CD4-positive, CD25-positive, alpha-beta regulatory T cell (primary cell): ENCODE data around the gene CYP26A1. TPM values are rescaled to one million over a fixed set of nuclear protein-coding genes. Genes with fewer than 3 reads are reported as not detected.

ENCODE experiments used
- ATAC-seq, 2 donors: fragments of 150-1000 bp; cut with Tn5 transposase; one replicate each; pipeline ENCODE4 v1.10.0; 2021; ENCODE audit warnings: low read depth in 2 of 2, moderate number of reproducible peaks in 2 of 2, moderate library complexity in 1 of 2
- DNase-seq, 3 donors: peaks; one replicate each; pipeline versions ENCODE4 v3.0.0 to v3.0.0-alpha.2; 2012 to 2022; ENCODE audit warnings: mixed read lengths in 1 of 3
- H3K27ac ChIP-seq: one replicate; pipeline ENCODE4 v1.7.0; 2013; ENCODE audit warnings: mild to moderate bottlenecking, low read length; ENCODE audit not compliant: insufficient read depth, poor library complexity, severe bottlenecking
- H3K27me3 ChIP-seq: one replicate; pipeline ENCODE4 v1.7.0; 2013; ENCODE audit warnings: low read length; ENCODE audit not compliant: control insufficient read depth, insufficient read depth
- H3K36me3 ChIP-seq: one replicate; pipeline ENCODE4 v1.7.0; 2013; ENCODE audit warnings: mild to moderate bottlenecking, low read length, moderate library complexity; ENCODE audit not compliant: control insufficient read depth, insufficient read depth
- H3K4me1 ChIP-seq: 2 replicates; pipeline ENCODE4 v1.7.0; 2013; ENCODE audit warnings: mild to moderate bottlenecking, low read length; ENCODE audit not compliant: insufficient read depth, control insufficient read depth, poor library complexity, severe bottlenecking
- H3K4me3 ChIP-seq: one replicate; pipeline ENCODE4 v1.7.0; 2013; ENCODE audit warnings: low read depth, mild to moderate bottlenecking, low read length, moderate library complexity
- H3K9me3 ChIP-seq, 2 experiments: 1 replicate in 1 of 2; 2 replicates in 1 of 2; pipeline ENCODE4 v1.7.0; 2013; ENCODE audit warnings: low read length in 2 of 2, mild to moderate bottlenecking in 1 of 2, moderate library complexity in 1 of 2; ENCODE audit not compliant: control insufficient read depth in 2 of 2
- H3K27ac Mint-ChIP-seq, 3 donors: one replicate each; pipeline ENCODE4 v1.8.0; 2020 to 2022; ENCODE audit warnings: mild to moderate bottlenecking in 3 of 3, mixed read lengths in 3 of 3, moderate library complexity in 2 of 3
- H3K27me3 Mint-ChIP-seq: one replicate; pipeline ENCODE4 v1.8.0; 2022; ENCODE audit warnings: mild to moderate bottlenecking, mixed read lengths
- H3K36me3 Mint-ChIP-seq: one replicate; pipeline ENCODE4 v1.8.0; 2020; ENCODE audit warnings: mixed read lengths
- H3K4me1 Mint-ChIP-seq, 4 donors: one replicate each; pipeline ENCODE4 v1.8.0; 2020 to 2022; ENCODE audit warnings: mixed read lengths in 4 of 4, mild to moderate bottlenecking in 1 of 4
- H3K4me3 Mint-ChIP-seq, 4 donors: one replicate each; pipeline ENCODE4 v1.8.0; 2020 to 2022; ENCODE audit warnings: mild to moderate bottlenecking in 4 of 4, mixed read lengths in 4 of 4, moderate library complexity in 3 of 4
- H3K9me3 Mint-ChIP-seq, 7 donors: one replicate each; pipeline ENCODE4 v1.8.0; 2020 to 2022; ENCODE audit warnings: mixed read lengths in 7 of 7, mild to moderate bottlenecking in 3 of 7, moderate library complexity in 2 of 7
- polyA plus RNA-seq, 4 donors: library from polyadenylated mRNA; unstranded; fragments of 300-500 nt; fragmentation: Illumina TruSeq; gene quantifications; one replicate each; pipeline ENCODE4 v1.2.3, GENCODE V29; 2021
- total RNA-seq: library from RNA; stranded (reverse); gene quantifications from one replicate; pipeline ENCODE4 v1.2.3, GENCODE V29; 2022

Gene CYP26A1
- total and polyA plus RNA-seq, 5 donors from 2014 or later = not detected

DNA sequence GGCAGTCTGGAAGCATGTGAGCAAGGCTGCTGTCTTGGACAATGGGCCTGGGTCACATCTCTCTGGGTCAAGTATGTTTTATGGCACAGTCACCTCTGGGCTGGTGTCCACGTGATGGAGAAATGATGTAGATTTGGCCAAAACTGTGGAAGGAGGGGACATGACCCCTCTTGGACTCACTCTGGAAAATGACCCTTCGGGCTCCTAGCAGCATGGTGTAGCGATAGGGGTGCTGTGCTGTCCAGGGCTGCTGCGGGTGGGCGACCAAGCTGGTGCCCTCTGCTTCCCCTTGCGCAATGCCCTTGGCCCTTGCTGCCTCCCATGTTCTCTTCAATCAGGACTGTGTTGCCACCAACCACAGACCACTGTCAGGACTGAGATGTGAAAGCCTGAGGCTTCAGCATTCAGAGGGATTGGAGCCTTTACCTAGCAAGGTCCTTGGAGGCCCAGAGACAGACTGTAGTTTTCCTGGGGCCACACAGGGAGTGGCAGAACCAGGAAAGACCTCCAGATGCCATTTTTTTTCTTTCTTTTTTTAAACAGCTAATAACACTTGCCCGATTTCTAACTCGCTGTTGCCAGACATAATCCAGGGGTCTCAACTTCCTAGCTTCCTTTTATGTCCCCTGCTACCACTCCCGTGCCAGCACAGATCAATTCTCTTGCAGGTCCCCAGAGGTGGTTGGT lies 6.1 kb downstream of the CYP26A1 start:
- Histone ChIP-seq H3K27me3 (peaks cover 14% of the 10 kb centered on the region), H3K9me3 (no peaks in the 10 kb centered on the region), H3K4me3 (no peak overlapping the region), H3K4me1 (peaks cover 6% of the 10 kb centered on the region), H3K27ac (no peak overlapping the region), H3K36me3 (no peaks in the 10 kb centered on the region)
- Mint-ChIP-seq H3K27ac (peak overlapping the region in 1 of 3 donors; percentile 14), H3K27me3 (peaks cover 71% of the 10 kb centered on the region), H3K9me3 (peaks cover 0 to 2% (median 0%) of the 10 kb centered on the region in 7 donors), H3K4me1 (peaks cover 0 to 13% (median 8%) of the 10 kb centered on the region in 4 donors), H3K36me3 (no peaks in the 10 kb centered on the region), H3K4me3 (no peak overlapping the region)
- no peak for ATAC-seq
- DNase-seq = no peak

DNA sequence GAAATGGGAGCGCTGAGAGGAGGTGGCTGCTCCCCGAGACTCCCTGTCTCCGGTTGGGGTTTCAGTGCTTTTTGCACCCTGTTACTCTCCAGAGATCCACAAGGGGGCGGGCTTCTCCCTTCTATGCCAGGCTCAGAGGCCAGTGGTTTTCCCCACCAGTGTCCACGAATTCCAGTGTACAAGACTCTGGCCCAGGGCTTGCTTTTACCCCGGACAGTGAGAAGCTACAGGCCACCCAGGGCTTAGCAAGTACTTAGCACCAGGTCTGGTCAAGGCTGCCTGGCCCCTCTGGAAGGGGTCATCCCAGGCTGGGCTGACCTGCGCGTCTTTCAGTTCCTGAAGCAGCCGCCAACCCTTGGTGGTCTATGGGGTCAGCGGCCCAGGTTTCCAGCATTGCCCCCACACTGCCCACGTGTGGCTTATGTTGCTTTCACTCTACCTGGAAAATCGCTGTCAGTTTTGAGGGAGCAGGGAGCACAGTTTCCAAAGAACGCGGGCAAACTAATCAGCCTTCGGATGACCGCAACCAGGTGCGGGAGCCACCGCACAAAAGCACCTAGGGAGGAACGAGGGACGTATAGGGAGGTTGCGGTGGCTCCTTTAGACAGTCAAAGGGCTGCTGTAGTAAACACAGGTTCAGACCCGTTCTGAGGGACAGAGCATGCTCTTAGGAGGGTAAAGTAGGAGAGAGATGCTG lies 6.8 kb downstream of the CYP26A1 start:
- DNase-seq = peak; percentile 31 to 47 (median 43)
- Mint-ChIP-seq H3K36me3 (no peaks in the 10 kb centered on the region), H3K9me3 (peaks cover 0 to 2% (median 0%) of the 10 kb centered on the region in 7 donors), H3K4me3 (no peak overlapping the region), H3K4me1 (peaks cover 0 to 12% (median 5%) of the 10 kb centered on the region in 4 donors), H3K27ac (no peak overlapping the region), H3K27me3 (peaks cover 64% of the 10 kb centered on the region)
- Histone ChIP-seq H3K9me3 (no peaks in the 10 kb centered on the region), H3K4me1 (peaks cover 4% of the 10 kb centered on the region), H3K27ac (no peak overlapping the region), H3K36me3 (no peaks in the 10 kb centered on the region), H3K4me3 (no peak overlapping the region), H3K27me3 (peaks cover 14% of the 10 kb centered on the region)
- peak; percentile 45 to 60 for ATAC-seq

DNA sequence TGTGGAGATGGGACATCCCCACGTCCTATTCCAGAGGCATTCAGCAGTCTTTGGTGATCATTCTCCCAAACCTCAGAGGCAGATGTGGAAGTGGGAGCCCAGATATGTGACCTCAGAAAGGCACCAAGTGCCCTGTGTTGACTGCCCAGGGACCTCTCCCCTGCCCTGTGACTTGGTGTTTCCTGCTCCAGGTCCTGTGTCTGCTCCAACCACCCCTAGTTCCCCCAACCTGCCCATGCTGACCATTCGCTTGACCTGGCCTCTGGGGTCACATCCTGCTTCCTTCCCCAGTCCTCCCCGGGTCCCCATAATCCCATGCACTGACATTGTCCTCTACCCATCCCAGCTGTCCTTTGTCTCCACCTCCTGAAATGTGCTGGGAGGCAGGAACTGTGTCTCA lies 7.6 kb downstream of the CYP26A1 start:
- H3K36me3 ChIP-seq = no peaks in the 10 kb centered on the region
- Mint-ChIP-seq H3K9me3 (peaks cover 0 to 2% (median 0%) of the 10 kb centered on the region in 7 donors), H3K36me3 (no peaks in the 10 kb centered on the region), H3K4me1 (peaks cover 0 to 7% (median 2%) of the 10 kb centered on the region in 4 donors), H3K27me3 (peaks cover 56% of the 10 kb centered on the region), H3K27ac (no peak overlapping the region), H3K4me3 (no peak overlapping the region)
- no peak overlapping the region for H3K4me3 ChIP-seq
- peaks cover 4% of the 10 kb centered on the region for H3K4me1 ChIP-seq
- no peak overlapping the region for H3K27ac ChIP-seq
- DNase-seq (no peak), ATAC-seq (no peak)
- H3K9me3 ChIP-seq = no peaks in the 10 kb centered on the region
- H3K27me3 ChIP-seq = peaks cover 10% of the 10 kb centered on the region

DNA sequence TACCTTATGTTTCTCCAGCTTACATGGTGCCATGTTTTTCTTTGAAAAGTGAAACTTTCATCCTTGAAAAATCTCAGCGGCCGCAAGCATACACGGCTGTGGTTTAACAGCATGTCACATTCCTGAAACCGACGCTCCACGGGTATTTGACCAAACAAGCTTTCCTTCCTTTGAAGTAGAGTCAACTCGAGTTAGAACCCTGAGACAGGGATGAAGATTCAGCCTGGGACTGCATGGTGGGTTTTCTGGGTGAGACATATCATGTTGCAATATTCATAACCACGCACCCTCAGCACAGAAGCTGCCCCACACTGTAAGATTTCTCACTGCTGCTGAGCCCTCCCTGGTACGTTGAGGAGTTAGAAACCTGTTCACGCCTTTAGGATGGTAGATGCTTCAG lies 8.1 kb downstream of the CYP26A1 start:
- Histone ChIP-seq H3K4me3 (no peak overlapping the region), H3K9me3 (no peaks in the 10 kb centered on the region), H3K4me1 (peaks cover 4% of the 10 kb centered on the region), H3K27ac (no peak overlapping the region), H3K27me3 (peaks cover 10% of the 10 kb centered on the region), H3K36me3 (no peaks in the 10 kb centered on the region)
- Mint-ChIP-seq H3K4me3 (no peak overlapping the region), H3K4me1 (peaks cover 0 to 7% (median 2%) of the 10 kb centered on the region in 4 donors), H3K27ac (no peak overlapping the region), H3K9me3 (peaks cover 0 to 2% (median 0%) of the 10 kb centered on the region in 7 donors), H3K36me3 (no peaks in the 10 kb centered on the region), H3K27me3 (peaks cover 51% of the 10 kb centered on the region)
- DNase-seq = no peak
- no peak for ATAC-seq

DNA sequence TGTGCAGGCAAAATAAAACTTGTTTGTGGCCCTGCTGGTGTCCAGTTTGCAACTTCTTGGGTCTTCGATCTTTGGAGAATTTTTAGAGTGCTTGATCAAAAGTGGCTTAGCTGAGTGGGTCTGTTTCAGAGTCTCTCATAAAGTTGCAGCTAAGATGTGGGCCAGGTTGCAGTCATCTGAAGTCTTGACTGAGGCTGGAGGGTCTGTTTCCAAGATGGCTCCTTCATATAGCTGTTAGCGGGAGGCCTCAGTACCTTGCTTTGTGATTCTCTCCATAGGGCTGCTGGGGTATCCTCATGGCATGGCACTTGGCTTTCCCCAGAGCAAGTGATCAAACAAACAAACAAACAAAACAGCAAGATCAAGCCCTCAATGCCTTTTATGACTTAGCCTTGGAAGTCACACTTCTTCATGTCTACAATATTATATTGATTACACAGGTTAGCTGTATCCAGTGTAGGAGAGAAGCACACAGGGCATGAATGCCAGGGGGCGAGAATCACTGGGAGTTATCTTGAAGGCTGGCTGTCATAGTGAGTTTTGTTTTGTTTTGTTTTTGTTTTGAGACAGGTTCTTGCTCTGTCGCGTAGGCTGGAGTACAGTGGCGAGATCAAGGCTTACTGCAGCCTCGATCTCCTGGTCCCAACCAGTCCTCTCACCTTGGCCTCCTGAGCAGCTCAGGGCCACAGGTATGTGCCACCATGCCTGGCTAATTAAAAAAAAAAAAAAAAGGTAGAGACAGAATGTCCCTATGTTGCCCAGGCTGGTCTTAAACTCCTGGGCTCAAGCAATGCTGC lies 10.2 kb downstream of the CYP26A1 start:
- peaks cover 0 to 2% (median 0%) of the 10 kb centered on the region in 7 donors for H3K9me3 Mint-ChIP-seq
- peaks cover 0 to 7% (median 2%) of the 10 kb centered on the region in 4 donors for H3K4me1 Mint-ChIP-seq
- no peaks in the 10 kb centered on the region for H3K27me3 ChIP-seq
- DNase-seq (no peak), ATAC-seq (no peak)
- H3K9me3 ChIP-seq = no peaks in the 10 kb centered on the region
- H3K27ac Mint-ChIP-seq = no peak overlapping the region
- H3K4me3 ChIP-seq = no peak overlapping the region
- H3K36me3 Mint-ChIP-seq = no peaks in the 10 kb centered on the region
- H3K4me3 Mint-ChIP-seq = no peak overlapping the region
- H3K27ac ChIP-seq = no peak overlapping the region
- H3K36me3 ChIP-seq = no peaks in the 10 kb centered on the region
- peaks cover 4% of the 10 kb centered on the region for H3K4me1 ChIP-seq
- peaks cover 37% of the 10 kb centered on the region for H3K27me3 Mint-ChIP-seq

DNA sequence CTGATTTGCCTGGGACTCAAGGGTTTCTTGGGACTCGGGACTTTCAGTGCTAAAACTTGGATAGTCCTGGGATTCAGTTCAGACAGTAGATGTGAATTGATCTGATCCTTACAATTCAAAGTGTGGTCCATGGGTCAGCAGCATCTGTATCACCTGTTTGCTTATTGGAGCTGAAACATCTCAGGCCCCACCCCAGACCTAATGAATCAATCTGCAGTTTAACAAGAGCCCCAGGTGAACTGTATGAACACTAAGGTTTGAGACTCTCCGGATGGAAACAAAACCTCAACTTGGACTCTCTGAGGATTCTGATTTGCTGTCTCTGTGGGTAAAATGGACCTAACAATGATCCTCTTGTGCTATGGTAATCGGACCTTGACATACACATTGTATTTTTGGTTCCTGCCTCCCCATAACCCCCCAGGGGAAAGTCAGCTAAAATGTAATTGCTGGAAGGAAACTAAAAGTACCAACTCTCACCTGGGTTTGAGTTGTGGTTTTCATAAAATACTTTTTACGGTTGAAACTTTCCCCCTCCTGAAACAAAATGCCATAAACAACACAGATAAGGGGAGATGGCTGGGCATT lies 11.7 kb downstream of the CYP26A1 start:
- H3K4me3 Mint-ChIP-seq = no peak overlapping the region
- no peak overlapping the region for H3K27ac Mint-ChIP-seq
- no peaks in the 10 kb centered on the region for H3K36me3 ChIP-seq
- no peaks in the 10 kb centered on the region for H3K27me3 ChIP-seq
- peaks cover 0 to 3% (median 0%) of the 10 kb centered on the region in 4 donors for H3K4me1 Mint-ChIP-seq
- H3K4me3 ChIP-seq = no peak overlapping the region
- H3K4me1 ChIP-seq = no peaks in the 10 kb centered on the region
- no peak overlapping the region for H3K27ac ChIP-seq
- DNase-seq (no peak), ATAC-seq (no peak)
- peaks cover 23% of the 10 kb centered on the region for H3K27me3 Mint-ChIP-seq
- peaks cover 0 to 1% (median 0%) of the 10 kb centered on the region in 7 donors for H3K9me3 Mint-ChIP-seq
- no peaks in the 10 kb centered on the region for H3K9me3 ChIP-seq
- H3K36me3 Mint-ChIP-seq = no peaks in the 10 kb centered on the region

DNA sequence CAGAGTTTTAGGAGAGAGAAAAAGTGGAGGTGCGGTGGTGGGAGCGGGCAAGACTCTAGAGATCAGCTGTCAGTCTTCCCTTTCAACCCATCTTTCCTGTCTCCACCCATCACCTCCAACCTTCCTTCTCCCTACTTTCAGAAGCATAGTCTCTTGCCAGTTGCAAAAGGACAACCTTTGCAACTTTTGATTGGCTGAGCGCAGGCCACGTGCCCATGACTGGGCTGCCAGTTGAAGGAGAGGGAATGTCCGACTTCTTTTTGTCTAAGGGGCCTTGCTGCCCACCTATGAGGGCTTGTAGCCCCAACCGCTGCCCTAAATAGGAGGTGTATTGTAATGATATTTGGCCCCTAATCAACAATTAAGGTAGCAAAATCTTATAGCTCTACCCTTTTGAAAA lies 12.6 kb downstream of the CYP26A1 start:
- Mint-ChIP-seq H3K27me3 (peaks cover 15% of the 10 kb centered on the region), H3K9me3 (peaks cover 0 to 1% (median 0%) of the 10 kb centered on the region in 7 donors), H3K36me3 (no peaks in the 10 kb centered on the region), H3K4me3 (no peak overlapping the region), H3K27ac (no peak overlapping the region), H3K4me1 (no peaks in the 10 kb centered on the region)
- no peak for DNase-seq
- Histone ChIP-seq H3K4me3 (no peak overlapping the region), H3K27ac (no peak overlapping the region), H3K27me3 (no peaks in the 10 kb centered on the region), H3K4me1 (no peaks in the 10 kb centered on the region), H3K36me3 (no peaks in the 10 kb centered on the region), H3K9me3 (no peaks in the 10 kb centered on the region)
- no peak for ATAC-seq
